Measurements from ENCODE around the gene GAMT. TPM values are rescaled to one million over a fixed set of nuclear protein-coding genes. Genes with fewer than 3 reads are reported as not detected.

The GAMT gene
- polyA plus RNA-seq, 1 experiment, result 26.9 TPM

DNA sequence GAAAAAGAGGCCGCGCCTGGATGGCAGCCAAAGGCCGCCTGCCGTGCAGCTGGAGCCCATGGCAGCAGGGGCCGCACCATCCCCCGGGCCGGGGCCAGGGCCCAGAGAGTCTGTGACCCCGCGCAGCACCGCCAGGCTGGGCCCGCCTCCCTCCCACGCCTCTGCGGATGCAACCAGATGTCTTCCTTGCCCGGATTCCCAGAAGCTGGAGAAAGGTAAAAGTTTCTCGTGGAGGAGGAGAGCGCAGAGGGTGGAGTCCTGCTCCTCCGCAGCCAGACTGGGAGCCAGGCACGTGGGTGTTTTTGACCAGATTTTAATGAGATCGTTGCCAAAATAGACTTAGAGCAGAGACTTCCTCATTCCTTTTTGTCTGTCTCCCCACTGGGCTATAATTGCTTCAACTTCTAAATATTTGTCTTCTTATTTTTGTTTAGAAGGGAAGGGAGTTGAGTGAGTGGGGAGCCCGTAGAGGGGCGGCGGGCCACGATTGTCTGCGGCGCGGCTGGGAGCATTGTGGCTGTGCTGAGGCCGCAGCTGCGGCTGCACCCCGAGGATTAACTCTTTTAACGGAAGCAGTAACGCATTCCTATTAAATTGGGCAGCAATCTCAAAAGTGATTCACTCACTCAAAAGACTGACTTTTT is 40.4 kb downstream of the GAMT start:
- Histone ChIP-seq H3K27ac (ENCODE audit: low read depth, low read length) (peak overlapping the region; percentile 70), H3K27me3 (ENCODE audit: control insufficient read depth, insufficient read depth, low read length) (no peaks in the 10 kb centered on the region), H3K4me3 (ENCODE audit: low read depth, low read length) (peak overlapping the region; percentile 46), H3K9me3 (ENCODE audit: control insufficient read depth, insufficient read depth, low read length) (peaks cover 2% of the 10 kb centered on the region; the same call in 1 of the 2 replicates)
- DNase-seq (ENCODE audit: low read depth, low spot score), result peak; percentile 58
- POLR2A ChIA-PET, result interaction anchor here (0.6 to 1.9 kb wide), 2 partner anchors 22 to 92 kb away, joined by 3 to 8 read pairs; partner anchors contain the start of gene CIRBP
- TF ChIP-seq, protein P1, sequence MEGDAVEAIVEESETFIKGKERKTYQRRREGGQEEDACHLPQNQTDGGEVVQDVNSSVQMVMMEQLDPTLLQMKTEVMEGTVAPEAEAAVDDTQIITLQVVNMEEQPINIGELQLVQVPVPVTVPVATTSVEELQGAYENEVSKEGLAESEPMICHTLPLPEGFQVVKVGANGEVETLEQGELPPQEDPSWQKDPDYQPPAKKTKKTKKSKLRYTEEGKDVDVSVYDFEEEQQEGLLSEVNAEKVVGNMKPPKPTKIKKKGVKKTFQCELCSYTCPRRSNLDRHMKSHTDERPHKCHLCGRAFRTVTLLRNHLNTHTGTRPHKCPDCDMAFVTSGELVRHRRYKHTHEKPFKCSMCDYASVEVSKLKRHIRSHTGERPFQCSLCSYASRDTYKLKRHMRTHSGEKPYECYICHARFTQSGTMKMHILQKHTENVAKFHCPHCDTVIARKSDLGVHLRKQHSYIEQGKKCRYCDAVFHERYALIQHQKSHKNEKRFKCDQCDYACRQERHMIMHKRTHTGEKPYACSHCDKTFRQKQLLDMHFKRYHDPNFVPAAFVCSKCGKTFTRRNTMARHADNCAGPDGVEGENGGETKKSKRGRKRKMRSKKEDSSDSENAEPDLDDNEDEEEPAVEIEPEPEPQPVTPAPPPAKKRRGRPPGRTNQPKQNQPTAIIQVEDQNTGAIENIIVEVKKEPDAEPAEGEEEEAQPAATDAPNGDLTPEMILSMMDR (IDR thresholded peaks at IDR 0.05; ENCODE audit: low read depth, low read length), result no peak
- CTCF ChIA-PET, result no interaction called here

DNA sequence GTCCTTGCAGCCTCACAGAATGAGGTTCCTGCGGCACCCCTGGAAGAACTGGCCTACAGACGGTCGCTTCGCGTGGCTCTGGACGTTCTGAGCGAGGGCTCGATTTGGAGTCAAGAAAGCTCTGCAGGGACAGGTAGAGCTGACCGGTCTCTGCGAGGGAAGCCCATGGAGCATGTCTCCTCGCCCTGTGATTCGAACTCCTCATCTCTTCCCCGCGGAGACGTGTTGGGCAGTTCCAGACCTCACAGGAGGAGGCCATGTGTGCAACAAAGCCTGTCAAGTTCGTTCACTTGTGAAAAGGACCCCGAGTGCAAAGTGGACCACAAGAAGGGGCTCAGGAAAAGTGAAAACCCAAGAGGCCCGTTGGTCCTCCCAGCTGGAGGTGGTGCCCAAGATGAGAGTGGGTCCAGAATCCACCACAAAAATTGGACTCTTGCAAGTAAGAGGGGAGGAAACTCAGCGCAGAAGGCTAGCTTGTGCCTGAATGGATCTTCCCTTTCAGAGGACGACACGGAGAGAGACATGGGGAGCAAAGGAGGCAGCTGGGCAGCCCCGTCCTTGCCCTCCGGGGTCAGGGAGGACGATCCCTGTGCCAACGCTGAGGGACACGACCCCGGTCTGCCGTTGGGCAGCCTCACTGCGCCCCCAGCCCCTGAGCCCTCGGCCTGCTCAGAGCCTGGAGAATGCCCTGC is 41.1 kb downstream of the GAMT start:
- POLR2A ChIA-PET, result interaction anchor here (1.0 to 1.9 kb wide), 2 partner anchors 23 to 91 kb away, joined by 5 to 8 read pairs; partner anchors contain the start of genes CIRBP and NDUFS7
- peak overlapping the region; percentile 10; the same call in 1 of the 2 replicates for H3K4me3 ChIP-seq (ENCODE audit: low read depth, low read length)
- peak overlapping the region; percentile 70 for H3K27ac ChIP-seq (ENCODE audit: low read depth, low read length)
- TF ChIP-seq, protein P1 (IDR thresholded peaks at IDR 0.05; ENCODE audit: low read depth, low read length), result no peak
- no peaks in the 10 kb centered on the region for H3K27me3 ChIP-seq (ENCODE audit: control insufficient read depth, insufficient read depth, low read length)
- CTCF ChIA-PET, result interaction anchor here (0.5 to 0.6 kb wide), 2 partner anchors 33 to 52 kb away, joined by 3 to 6 read pairs; no protein-coding TSS in a partner anchor
- DNase-seq (ENCODE audit: low read depth, low spot score), result no peak
- peaks cover 2% of the 10 kb centered on the region; the same call in 1 of the 2 replicates for H3K9me3 ChIP-seq (ENCODE audit: control insufficient read depth, insufficient read depth, low read length)

DNA sequence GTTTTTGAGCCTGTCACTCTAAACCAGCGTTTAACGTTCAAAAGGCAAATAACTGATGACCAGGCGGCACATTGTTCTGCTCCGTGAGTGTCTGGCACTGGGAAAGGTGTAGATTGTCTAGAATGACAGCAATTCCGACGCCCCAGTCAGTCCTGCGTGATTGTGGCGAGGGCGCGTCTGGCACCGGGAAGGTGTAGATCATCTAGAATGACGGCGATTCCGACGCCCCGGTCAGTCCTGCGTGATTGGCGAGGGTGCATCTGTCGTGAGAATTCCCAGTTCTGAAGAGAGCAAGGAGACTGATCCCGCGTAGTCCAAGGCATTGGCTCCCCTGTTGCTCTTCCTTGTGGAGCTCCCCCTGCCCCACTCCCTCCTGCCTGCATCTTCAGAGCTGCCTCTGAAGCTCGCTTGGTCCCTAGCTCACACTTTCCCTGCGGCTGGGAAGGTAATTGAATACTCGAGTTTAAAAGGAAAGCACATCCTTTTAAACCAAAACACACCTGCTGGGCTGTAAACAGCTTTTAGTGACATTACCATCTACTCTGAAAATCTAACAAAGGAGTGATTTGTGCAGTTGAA is 43.7 kb downstream of the GAMT start:
- ChIA-PET POLR2A (no interaction called here), CTCF (no interaction called here)
- H3K27me3 ChIP-seq (ENCODE audit: control insufficient read depth, insufficient read depth, low read length), result no peaks in the 10 kb centered on the region
- TF ChIP-seq, protein P1 (IDR thresholded peaks at IDR 0.05; ENCODE audit: low read depth, low read length), result no peak
- no peak overlapping the region for H3K4me3 ChIP-seq (ENCODE audit: low read depth, low read length)
- no peak for DNase-seq (ENCODE audit: low read depth, low spot score)
- no peak overlapping the region for H3K27ac ChIP-seq (ENCODE audit: low read depth, low read length)
- peaks cover 2% of the 10 kb centered on the region; the same call in 1 of the 2 replicates for H3K9me3 ChIP-seq (ENCODE audit: control insufficient read depth, insufficient read depth, low read length)

DNA sequence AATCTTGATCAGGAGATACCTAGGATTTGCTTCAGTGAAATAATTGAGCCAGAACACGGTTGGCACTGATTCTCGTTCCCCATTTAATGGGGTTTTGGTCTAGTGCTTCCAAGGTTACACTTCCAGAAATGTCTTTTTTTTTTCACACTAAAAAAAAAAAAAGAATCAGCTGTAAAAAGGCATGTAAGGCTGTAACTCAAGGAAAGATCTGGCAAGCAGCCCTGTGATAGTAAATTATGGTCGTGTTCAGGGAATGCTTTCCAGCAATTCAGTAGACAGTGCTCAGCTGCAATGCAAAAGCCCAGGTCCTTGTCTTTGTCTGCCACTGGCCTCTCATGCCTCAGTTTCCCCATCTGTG is 44.9 kb downstream of the GAMT start:
- Histone ChIP-seq H3K9me3 (ENCODE audit: control insufficient read depth, insufficient read depth, low read length) (no peaks in the 10 kb centered on the region), H3K27ac (ENCODE audit: low read depth, low read length) (no peak overlapping the region), H3K27me3 (ENCODE audit: control insufficient read depth, insufficient read depth, low read length) (no peaks in the 10 kb centered on the region), H3K4me3 (ENCODE audit: low read depth, low read length) (peak overlapping the region; percentile 87)
- ChIA-PET POLR2A (interaction anchor here (0.7 kb wide), 2 partner anchors 27 to 88 kb away, joined by 4 read pairs; partner anchors contain the start of gene CIRBP), CTCF (no interaction called here)
- TF ChIP-seq, protein P1 (IDR thresholded peaks at IDR 0.05; ENCODE audit: low read depth, low read length), result no peak
- DNase-seq (ENCODE audit: low read depth, low spot score), result no peak
